Measurements from ENCODE around the gene ATRAID.
A peak's percentile ranks its signal among the peaks of the same experiment; 100 is the strongest.

The ATRAID gene

DNA sequence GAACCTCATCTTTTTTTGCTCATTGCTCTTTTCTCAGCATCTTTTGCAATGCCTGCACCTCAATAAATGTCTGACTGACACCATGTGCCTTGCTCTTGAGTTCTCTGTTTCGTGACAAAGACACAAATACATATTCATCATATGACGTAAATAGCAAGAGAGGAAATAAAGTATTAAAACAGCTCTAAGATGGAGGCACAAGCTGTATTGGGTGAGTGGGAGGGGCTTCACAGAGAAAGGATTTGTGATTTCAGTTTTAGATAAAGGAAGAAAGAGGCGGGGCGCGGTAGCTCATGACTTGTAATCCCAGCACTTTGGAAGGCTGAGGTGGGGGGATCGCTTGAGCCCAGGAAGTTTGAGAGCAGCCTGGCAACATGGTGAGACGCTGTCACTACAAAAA, 8.2 kb downstream of the ATRAID start:
- DNase-seq, result no peak

DNA sequence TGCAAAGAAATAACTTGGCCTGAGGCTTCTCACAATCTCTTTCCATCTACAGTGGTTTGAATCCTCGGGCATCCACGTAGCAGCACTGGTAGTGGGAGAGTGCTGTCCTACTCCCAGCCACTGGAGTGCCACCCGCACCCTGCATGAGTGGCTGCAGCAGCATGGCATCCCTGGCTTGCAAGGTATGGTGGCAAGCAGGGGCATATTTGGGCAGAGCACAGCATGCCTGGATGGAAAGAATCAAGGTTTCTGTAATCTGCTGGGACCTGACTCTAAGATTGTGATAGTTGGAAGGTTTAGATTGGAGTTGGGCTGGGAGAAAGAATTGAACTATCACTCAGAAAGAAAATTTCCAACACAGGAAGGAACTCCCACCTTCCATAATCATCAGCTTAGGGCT, 9.3 kb downstream of the ATRAID start:
- DNase-seq, result no peak

GRCh38 chr2:27222407-27222806, 10.6 kb downstream of the ATRAID start:
- no peak for DNase-seq

GRCh38 chr2:27223416-27223815, 11.6 kb downstream of the ATRAID start:
- no peak for DNase-seq

GRCh38 chr2:27225526-27225925, 13.7 kb downstream of the ATRAID start:
- no peak for DNase-seq

DNA sequence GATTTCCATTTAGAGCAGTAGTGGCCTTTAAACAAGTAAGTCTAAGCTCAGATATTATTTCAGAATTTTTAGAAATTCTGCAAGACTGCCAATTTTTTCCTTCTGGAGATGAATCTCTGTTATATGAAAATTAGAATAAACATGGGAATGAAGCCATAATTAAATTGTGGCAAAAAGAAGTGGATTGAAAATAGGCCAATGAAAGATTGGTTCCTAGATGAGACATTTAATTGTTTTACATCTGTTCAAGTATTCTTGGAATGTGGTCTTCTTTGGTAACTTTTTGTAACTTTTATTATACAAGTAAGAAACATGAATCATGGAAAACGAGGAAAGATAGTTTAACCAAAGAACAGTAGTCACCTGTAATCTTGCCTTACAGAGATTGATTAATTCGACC, 15.7 kb downstream of the ATRAID start:
- no peak for DNase-seq

DNA sequence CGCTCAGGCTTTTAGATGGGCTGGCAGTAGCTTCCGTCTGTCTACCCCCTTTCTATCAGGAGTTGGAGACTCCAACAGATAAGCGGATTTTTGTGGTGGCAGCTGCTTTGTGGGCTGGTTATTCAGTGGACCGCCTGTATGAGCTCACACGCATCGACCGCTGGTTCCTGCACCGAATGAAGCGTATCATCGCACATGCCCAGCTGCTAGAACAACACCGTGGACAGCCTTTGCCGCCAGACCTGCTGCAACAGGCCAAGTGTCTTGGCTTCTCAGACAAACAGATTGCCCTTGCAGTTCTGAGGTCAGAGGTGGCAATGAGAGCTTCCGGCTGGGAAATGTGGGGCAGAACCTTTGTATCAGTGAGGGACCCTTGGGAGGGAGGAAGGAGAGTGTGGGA, 20.1 kb downstream of the ATRAID start:
- DNase-seq, result no peak

DNA sequence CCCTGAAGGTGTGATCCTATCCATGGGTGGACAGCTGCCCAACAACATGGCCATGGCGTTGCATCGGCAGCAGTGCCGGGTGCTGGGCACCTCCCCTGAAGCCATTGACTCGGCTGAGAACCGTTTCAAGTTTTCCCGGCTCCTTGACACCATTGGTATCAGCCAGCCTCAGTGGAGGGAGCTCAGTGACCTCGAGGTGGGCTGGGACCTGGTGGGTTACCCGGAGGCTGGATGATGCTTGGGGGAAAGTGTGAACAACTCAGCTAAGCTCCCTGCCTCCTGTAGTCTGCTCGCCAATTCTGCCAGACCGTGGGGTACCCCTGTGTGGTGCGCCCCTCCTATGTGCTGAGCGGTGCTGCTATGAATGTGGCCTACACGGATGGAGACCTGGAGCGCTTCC, 21.5 kb downstream of the ATRAID start:
- no peak for DNase-seq

DNA sequence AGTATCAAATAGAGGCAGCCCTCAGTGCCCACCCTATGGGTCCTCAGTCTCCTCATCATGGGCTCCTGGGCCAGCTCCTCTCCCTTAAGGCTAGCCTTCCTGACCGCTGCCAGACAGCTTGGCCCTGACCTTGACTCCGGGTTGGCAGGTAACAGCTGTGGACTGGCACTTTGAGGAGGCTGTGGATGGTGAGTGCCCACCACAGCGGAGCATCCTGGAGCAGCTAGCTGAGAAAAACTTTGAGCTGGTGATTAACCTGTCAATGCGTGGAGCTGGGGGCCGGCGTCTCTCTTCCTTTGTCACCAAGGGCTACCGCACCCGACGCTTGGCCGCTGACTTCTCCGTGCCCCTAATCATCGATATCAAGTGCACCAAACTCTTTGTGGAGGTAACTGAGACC, 24.3 kb downstream of the ATRAID start:
- DNase-seq, result no peak

DNA sequence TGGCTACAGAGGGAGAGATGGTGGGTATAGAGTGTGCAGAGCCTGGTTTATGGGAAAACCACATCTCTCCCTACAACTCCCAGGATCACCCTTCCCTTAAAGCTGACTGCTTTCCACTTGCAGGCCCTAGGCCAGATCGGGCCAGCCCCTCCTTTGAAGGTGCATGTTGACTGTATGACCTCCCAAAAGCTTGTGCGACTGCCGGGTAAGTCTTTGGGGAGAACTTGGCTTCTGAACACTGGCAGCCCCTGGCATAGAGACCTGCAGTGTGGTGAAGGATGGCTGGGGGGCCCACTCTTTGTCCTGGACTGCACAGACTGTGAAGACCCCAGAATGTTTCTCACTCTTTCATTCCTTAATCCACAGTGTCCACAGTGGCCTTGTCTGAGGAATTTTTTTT, 24.8 kb downstream of the ATRAID start:
- DNase-seq, result no peak

DNA sequence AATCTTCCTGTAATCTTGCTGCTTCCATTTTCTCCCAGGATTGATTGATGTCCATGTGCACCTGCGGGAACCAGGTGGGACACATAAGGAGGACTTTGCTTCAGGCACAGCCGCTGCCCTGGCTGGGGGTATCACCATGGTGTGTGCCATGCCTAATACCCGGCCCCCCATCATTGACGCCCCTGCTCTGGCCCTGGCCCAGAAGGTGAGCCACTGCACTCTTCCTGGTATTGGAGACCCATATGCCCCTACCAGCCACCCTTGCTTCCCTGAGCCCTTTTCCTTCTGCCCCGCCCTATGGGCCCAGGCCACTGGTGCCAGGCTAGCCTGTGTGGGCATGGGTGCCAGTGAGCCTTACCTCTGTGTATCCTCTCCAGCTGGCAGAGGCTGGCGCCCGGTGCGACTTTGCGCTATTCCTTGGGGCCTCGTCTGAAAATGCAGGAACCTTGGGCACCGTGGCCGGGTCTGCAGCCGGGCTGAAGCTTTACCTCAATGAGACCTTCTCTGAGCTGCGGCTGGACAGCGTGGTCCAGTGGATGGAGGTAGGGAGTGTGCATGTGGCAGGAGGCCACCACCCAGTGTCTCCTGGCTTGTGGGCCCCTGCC, 25.6 kb downstream of the ATRAID start:
- no peak for DNase-seq

DNA sequence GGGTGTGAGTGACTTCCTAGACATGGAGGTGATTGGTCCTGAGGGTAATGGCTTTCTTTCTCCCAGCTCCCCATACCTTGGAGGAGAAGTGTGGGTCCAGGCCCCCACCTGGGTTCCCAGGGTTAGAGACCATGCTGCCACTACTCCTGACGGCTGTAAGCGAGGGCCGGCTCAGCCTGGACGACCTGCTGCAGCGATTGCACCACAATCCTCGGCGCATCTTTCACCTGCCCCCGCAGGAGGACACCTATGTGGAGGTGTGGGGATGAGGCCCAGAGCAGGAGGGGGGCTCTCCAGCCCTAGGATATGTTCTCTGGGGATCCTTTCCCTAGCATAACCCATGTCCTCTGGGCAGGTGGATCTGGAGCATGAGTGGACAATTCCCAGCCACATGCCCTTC, 27.1 kb downstream of the ATRAID start:
- DNase-seq, result no peak

DNA sequence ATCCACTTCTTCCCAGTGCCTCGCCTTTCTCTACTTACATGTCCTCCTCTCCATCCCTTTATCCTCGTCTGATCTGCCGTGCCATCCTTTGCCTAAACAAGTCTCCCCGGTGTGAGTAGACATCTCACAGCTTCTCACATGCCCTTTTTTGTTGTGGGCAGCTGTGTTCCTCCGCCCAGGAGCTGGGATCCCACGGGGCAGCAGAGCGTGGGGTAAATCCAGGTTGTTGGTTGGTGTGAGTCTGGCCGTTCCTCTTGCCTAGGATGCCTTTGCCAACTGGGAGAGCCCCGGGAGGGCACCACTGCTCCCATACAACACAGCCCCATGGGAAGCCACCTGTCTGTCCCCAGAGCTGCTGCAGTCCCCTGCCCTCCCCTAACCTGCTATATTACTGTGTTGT, 28.6 kb downstream of the ATRAID start:
- DNase-seq, result no peak

DNA sequence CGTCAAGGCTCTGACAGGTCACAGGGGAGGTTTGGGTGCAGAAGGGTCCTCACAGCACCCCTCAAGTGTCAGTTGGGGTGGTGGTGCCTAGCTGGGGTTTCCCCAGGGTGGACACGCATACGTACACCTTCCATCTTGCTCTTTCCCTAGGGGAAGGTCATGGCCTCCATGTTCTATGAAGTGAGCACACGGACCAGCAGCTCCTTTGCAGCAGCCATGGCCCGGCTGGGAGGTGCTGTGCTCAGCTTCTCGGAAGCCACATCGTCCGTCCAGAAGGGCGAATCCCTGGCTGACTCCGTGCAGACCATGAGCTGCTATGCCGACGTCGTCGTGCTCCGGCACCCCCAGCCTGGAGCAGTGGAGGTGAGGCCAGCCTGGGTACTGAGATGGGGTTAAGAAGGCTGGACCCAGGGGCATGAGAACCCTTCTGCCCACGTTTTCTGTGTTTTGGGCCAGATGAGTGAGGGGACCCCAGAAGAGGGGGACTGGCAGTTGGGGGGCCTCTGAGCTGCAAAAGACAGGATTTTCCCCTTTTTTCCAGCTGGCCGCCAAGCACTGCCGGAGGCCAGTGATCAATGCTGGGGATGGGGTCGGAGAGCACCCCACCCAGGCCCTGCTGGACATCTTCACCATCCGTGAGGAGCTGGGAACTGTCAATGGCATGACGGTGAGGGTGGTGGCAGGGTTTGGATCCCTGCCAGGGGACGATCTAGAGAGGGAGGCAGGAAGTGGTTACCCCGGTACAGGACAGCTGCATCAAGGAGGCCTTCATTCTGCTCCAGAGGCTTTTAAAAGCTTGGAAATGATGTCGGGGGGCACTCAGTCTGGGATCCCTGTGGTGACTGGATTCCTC, 30.1 kb downstream of the ATRAID start:
- no peak for DNase-seq

DNA sequence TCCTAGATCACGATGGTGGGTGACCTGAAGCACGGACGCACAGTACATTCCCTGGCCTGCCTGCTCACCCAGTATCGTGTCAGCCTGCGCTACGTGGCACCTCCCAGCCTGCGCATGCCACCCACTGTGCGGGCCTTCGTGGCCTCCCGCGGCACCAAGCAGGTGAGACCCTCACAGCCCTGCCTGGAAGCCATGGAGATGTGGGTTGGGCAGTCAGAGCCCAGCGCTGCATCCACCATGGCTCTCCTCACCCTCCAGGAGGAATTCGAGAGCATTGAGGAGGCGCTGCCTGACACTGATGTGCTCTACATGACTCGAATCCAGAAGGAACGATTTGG, 30.7 kb downstream of the ATRAID start:
- DNase-seq, result no peak

DNA sequence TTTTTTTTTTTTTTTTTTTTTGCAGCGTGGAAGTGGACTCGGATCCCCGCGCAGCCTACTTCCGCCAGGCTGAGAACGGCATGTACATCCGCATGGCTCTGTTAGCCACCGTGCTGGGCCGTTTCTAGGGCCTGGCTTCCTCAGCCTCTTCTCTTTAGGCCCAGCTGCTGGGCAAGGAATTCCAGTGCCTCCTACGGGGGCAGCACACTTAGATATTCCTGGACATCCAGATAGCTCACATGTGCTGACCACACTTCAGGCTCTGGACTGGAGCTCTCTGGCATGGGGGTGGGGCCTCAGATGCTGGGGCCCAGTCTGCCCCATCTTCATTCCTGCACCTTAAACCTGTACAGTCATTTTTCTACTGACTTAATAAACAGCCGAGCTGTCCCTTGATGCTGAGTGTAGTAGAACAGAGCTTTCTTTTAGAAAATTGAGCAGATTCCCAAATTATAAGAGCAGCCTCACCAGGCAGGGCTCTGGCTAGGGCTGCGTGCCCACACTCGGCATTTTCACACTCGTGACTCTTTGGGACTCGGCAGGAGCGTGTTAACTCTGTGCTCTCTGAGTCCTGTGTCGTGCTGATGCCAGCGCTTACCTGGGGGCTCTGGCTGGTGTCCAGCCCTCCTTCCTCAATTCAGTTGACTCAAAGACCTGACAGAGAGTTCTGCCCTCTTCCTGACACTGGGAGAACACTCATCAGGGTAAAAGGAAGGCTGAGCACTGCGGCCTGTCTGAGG, 31.7 kb downstream of the ATRAID start:
- no peak for DNase-seq

- DNase-seq, result no peak
Measured at GRCh38 chr2:27245116-27245515, 33.3 kb downstream of the ATRAID start.

- no peak for DNase-seq
Measured at GRCh38 chr2:27245626-27246025, 33.8 kb downstream of the ATRAID start.

- no peak for DNase-seq
Measured at GRCh38 chr2:27247893-27248292, 36.1 kb downstream of the ATRAID start.

DNA sequence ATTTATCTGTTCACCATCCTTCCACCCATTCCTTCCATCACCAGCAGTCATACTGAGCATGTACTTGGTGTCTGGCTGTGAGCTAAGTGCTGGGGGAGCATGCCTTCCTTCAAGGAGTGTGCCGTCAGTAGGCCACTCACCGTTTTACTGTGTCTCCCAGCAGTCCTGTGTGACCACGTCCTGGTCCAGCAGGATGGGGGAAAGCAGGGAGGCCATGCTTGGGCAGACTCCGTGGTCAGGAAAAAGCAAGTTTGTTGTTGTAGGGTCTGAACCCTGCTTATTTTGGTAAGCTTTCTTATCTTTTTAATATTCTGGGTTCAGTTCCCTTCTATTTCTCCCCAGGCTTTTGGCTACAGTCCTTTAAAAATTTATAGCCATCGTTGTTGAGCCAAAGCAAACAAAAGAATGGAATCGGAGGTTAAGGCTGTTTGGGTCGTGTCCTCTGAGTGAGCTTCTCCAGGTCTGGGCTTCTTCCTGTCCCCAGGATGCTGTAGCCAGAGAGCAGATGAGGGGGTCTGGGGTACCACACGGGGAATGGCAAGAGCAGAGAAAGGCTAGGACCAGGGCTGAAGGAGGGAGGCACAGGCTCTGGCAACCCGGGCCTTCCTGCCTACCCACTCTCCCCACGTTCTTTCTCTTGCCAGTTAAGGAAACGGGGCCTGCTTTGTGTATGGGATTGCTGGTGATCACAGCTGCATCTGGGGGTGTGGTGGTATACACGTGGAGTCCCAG, 37.5 kb downstream of the ATRAID start:
- DNase-seq, result no peak

DNA sequence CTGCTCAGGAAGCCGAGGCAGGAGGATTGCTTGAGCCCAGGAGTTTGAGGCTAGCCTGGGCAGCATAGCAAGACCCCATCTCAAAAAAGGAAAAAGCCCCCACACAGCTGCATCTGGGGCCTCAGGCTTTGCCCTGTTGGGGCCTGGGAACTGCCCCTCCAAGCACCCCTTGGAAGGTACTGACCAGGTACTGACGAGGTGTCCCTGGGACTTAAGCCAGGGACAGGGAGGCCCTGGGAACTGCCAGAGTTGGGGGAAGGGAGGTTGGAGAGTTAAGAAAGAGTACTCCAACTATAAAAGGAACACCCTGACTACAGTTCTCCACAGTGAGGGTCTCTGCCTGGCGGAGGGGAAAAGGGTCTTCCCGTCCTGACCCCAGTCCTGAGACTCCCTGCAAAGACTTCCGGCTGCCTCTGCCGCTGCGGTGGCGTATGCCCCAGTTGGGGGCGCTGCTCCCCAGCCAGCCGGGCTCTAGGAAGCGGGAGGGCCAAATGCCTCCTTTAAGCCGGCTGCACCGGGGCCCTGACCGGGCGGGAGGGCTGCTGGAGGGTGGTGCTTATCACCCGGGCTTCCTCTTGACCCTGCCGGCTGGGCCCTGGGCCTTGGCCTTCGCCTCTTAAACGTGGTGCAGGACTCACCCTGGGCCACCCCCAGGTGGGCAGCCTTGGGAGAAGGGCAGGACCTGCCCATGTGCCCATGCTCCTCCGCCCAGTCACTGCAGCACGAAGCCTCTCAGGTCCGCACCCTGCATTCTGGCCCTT, 38.2 kb downstream of the ATRAID start:
- peak in 2 of 14 donors; percentile 4 to 15 for DNase-seq

DNA sequence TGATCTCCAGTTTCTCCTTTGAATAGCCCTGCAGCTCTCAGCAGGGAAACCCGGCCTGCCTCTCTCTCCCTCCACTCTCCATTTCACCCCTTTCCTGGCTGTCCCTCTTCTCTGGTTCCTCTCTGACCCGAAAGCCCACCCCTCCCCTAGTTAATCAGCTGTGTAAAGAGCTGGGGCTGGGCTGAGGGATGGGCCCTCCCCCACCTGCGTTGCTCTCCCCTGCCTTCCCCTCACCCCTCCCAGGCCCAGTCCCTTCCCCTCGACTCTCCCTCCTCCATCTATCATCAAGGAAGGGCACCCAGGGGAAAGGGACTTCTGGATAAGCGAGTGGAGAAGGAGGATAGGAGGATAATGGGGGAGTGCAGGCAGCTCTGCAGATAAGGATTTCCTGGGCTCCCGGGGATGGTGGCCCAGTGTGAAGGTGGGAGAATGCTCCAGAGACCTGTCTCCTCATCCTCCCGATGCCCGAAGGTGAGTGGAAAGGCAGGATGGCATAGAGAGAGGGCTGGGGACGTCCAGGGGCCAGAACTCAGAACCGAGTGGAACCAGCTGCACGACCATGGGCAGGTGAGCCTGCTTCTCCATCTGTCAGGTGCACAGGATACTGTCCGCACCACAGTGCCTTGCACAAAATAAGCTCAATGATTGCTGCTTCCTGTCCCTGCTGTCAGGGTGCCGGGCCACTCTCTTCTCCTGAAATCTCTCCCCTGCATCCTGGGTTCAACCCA, 39.0 kb downstream of the ATRAID start:
- DNase-seq, result no peak
